ENCODE results near the gene TMOD1.

- TF ChIP-seq, protein P1, sequence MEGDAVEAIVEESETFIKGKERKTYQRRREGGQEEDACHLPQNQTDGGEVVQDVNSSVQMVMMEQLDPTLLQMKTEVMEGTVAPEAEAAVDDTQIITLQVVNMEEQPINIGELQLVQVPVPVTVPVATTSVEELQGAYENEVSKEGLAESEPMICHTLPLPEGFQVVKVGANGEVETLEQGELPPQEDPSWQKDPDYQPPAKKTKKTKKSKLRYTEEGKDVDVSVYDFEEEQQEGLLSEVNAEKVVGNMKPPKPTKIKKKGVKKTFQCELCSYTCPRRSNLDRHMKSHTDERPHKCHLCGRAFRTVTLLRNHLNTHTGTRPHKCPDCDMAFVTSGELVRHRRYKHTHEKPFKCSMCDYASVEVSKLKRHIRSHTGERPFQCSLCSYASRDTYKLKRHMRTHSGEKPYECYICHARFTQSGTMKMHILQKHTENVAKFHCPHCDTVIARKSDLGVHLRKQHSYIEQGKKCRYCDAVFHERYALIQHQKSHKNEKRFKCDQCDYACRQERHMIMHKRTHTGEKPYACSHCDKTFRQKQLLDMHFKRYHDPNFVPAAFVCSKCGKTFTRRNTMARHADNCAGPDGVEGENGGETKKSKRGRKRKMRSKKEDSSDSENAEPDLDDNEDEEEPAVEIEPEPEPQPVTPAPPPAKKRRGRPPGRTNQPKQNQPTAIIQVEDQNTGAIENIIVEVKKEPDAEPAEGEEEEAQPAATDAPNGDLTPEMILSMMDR (IDR thresholded peaks at IDR 0.05): no peak
- TF ChIP-seq POLR2A (IDR thresholded peaks at IDR 0.05): no peak
- TF ChIP-seq POLR2AphosphoS5 (IDR thresholded peaks at IDR 0.05; ENCODE audit: insufficient read depth in 1 of 2, low read depth in 1 of 2): no peak
Measured at GRCh38 chr9:97547098-97547829, 45.8 kb downstream of the TMOD1 start.

Measured in vagina (tissue), 2 donors.